NOMO-1 (cell line): ENCODE measurements around the gene CHRDL1.

ENCODE experiments used
- DNase-seq, 2 experiments: peaks; one replicate each; lab custom pipeline; 2025; ENCODE audit not compliant: unreplicated experiment in 2 of 2; lab: John Stamatoyannopoulos, UW

Gene CHRDL1

DNA sequence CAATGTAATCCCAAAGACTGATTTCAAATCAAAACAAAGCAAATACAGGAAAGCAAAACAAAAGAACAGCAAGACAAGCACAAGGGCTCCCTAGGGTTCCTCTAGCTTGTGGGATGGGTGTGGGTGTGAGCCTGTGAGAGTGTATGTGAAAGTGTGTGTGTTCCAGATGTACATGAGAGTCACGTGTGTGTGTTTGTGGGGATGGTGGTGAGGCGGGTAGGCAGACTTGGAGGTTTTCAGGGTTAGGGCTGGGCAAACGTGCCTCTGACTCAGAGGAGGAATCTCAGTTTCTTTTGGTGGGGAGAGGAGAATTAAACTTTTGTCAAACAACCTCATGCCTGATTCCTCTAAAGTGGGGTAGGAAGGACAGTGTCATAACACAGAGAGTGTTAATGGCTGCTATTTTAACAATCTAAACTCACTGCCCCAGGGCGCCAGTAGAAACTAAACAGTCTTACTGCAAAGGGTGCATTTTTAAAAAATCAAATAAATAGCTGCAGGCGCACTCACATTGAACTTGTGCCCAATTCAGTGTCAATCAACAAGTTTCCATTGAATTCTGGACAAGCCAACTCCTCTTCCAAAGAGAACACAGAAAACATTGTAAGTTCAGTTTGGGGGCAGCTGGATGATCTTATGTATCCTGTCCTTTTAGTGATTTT is 51.8 kb downstream of the CHRDL1 start:
- DNase-seq = no peak

DNA sequence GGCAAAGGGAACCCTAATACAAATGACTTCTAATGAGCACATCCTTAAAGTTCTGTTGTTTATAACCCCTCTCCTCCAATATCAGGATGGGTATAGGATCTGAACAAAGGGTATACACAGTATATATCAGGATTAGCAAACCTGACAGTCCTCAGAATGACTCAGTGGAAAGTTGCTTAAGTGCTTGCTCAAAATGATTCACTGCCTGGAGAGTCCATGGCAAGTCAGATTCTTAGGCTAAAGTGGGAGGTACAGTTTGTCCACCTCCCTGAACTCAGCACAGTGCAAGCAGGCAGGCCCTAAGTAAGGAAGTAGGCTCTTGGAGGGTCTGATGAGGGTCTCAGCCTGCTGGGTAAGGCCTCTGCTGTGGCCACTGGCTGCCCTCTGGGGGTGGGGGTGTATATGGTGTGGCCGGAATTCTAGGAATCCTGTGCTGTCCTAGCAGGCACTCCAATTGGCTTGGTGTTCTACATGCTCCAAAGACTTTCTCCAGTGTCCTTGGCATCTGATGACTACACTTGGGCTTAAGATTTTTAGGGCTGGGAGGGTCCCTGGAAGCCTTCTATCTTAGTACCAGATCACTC is 54.3 kb downstream of the CHRDL1 start:
- DNase-seq = no peak

DNA sequence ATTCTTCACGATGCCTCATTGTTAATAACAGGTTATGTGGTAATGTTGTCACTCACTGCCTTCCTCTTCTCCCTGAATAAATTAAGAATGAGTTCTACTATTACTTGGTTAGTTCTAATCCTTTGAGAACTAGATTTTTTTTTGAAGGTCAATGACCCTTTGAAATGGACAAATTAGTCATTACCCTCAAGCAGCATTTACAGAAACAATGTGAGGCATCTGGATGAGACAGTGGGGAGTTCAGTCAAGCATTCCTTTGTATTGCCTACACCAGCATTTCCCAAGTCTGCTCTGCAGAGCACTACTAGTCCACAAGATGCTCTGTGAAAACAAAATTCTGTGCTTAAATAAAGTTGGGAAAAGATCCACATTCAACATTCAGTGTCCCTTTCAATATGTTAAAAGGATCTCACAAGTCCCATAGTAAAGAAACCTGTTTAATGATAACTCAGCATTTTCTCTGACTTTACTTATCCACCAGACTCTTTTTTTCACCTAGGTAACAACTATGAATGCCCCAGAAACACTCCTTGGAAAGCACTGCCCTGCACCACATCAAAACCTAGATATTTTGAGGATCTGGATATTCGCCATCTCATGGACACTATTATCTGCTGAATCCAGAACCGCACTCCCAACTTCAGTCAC is 60.6 kb downstream of the CHRDL1 start:
- no peak for DNase-seq

DNA sequence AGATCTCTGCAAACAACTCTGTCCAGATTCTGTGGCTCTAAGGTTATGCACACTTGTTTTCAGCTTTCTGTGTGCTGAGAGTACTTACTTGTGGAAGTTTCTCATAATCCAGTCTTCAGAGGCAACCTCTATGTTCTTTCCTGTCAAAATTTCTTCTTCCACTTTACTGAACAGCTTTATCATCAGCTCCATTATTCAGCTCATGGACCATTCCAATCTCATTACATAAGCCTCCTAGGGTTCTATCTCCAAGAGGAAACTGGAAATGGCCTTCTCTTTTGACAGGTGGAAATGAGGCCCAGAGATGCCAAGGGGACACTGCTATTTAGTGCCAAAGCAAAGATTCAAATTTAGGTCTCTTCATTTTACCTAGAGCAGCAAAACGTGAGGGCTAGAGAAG is 61.3 kb downstream of the CHRDL1 start:
- DNase-seq = no peak

DNA sequence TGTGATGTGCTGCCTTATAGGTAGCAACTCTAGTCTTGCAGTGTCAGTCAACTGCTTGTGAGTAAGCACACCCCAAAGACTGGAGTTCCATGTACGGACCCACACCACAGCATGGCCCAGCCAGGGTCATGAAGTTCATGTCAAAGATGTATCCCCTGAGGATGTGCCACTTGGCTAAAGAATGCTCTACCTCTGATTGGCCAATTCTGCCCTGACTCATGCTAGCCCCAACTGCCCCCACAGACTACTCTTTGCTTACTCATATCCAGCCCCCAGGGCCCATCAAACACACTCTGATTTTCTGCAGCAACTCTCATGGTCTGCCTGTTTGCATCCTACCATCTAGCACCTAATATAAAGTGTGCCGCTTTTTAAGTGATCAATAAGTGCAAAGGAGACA is 62.5 kb downstream of the CHRDL1 start:
- DNase-seq = no peak

DNA sequence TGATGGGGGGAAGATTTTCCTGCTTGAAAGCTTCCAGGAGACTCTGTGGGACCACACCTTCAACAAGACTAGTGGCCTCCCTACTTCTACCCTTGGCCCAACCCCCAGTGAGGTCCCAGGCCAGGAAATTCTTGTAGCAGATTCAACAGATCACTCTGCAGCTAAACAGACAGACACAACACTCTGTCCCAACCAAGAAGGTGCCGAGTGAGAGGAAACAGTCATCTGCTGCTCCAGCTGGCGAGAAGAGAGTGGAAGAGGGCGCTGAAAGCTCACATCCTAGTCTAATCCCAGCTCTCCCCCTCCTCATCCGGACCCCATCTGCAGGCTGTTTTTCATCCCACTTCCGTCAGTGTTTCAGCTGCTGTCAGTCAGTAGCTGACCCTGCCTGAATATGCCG is 63.4 kb downstream of the CHRDL1 start:
- no peak for DNase-seq

DNA sequence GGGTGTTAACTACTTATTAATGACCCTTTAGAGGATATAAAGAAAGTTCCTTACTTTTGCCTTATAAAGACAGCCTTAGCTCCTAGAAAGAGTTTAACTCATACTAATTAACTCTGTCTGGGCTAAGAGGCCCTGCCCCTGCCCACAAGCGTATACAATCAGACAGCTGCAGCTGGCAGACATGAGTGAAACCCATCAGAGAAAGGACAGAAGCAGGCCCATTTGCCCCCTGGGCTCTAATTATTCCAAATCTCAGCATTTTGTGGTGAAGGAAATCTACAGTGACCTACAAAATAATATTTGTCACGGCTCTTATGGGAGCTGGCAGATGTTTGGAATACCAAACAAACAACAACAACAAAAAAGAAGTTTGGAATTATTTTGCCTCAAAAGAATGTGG is 71.8 kb downstream of the CHRDL1 start:
- DNase-seq = no peak

DNA sequence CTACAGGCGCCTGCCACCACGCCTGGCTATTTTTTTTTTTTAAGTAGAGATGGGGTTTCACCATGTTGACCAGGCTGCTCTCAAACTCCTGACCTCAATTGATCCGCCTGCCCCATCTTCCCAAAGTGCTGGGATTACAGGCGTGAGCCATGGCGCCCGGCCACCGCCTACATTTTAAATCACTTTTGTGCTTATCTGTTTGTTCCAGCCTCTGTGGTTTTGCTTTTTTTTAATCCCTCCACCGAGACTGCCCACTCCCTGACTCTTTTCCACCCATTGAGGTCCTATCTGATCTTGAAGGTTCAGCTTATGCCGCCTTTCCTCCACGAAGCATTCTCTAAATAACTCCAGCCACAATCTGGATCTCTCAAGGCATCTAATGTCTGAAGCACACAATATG is 73.5 kb downstream of the CHRDL1 start:
- DNase-seq = no peak

DNA sequence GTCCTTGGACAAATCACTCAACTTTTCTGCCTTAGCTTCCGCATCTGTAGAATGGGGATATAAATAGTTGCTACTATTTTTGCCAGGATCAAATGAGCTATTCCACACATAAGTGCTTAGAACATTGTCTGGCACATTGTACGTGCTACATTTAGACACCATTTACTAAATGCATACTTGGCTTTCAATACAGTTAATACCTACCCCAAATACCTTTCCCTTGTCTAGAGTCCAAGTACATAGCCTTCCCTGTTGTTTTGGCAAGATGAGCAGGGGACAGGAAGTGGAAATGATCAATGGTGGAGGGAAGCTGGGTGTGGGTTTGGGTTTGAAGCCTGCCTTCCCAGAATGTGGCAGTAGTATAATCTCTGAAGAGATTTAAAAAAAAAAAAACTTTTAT is 82.0 kb downstream of the CHRDL1 start:
- DNase-seq = no peak

DNA sequence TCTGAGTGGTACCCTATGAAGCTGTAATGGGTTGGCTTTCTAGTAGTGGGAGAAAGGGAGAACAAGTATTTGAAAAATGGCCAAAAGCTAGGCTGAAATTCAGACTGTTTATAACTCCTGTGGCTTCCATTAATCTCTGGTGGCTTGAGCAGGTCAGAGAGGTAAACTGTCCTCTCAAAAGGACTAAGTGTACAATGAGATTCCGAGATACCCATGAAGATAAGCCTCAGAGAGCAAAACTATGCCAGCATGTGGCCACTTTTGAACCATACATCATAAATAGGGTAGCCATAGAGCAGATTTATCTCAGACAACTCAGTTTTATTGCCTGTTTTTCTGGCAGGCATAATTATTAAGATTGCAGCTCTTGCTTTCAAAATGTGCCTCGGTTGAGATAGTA is 89.2 kb downstream of the CHRDL1 start:
- DNase-seq = no peak

DNA sequence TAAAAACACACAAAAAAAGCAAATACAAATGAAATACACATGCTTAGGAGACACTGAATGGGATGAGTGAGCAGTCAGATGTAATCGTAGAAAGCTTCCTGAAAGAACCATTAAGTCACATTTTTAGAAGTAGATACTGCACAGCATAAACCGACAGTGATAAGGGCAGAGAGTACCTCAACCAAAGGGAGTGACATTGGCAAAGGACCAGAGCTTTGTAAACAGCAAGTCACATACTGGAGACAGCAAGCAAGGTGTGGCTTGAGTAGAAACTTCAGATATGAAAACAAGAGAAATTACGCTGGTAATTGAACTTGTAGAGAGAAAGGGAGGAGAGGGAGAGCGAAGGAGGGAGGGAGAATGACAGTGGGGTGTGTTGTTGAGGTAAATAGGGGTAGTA is 92.0 kb downstream of the CHRDL1 start:
- no peak for DNase-seq

DNA sequence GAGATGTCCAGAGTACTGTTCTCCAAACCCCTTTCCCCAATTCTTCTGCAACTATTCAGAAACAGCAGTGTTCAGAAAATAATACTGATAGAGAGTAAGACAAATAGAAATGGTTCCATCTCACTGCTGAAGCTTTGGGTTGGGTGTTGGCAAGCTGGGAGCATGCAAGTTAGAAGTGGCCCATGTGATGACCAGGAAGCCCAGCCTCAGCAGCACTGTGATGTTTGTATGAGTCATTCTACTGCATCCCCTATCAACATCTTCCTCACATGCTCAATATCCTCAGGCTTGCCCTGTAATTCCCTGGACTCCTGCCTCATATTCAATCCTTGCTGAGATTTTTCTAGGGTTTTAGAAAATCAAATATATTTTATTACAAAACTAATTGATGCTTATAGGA is 96.5 kb downstream of the CHRDL1 start:
- DNase-seq = no peak

DNA sequence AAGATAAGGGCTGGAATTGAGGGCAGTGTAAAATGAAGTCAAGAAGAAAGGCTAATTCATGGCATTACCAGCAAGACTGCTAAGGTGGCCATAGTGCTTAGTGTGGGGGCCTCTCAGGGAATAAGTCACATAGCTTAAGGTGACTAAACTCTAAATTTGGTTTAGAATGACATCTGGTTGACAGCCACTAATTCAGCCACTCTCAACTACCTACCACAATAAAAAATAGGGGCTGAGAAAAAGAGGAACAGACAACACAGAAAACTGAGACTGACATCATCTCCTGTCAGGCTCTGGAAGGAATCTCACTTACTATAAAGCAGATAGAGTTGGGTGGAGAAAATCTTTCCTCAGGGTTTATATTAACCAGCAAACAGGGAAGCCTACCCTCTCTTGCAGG is 96.9 kb downstream of the CHRDL1 start:
- peak in 1 of 2 experiments; percentile 4 for DNase-seq

DNA sequence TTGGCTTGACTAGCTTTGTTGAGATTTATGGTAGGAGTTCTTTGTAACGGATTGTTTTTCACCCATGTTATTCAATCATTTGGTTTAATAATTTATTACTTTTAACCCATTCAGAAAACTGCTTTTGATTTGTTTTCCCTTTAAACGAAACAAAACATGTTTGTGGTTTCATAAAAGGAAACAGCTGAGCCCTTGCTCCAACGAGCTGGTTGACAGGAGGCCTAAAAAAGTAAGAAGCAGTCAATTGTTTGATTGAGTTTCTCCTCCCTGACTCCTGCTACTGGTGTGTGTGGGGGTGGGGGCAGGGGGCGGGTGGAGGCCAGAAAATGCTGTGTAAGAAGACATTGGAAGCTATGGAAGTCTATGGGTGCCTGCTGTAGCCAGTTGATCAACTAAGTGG is 102.8 kb downstream of the CHRDL1 start:
- DNase-seq = no peak

DNA sequence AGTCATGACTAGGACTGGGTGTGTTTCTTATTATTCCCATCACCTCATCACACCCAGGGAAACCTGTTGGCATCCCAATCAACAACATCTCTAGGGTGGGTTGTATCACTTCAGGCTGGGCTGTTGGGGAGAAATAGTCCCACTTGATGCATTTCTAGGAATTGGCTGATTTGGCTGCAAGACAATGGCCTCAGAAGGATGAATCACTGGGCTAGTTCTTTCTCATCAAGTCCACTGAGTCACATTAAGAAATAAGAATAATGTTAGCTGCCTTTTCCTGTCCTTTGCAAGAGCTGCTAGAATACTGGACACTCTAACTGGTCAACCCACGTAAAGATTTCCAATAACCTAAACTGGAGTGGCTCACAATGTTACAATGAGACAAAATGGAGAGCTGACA is 104.2 kb downstream of the CHRDL1 start:
- DNase-seq = no peak

DNA sequence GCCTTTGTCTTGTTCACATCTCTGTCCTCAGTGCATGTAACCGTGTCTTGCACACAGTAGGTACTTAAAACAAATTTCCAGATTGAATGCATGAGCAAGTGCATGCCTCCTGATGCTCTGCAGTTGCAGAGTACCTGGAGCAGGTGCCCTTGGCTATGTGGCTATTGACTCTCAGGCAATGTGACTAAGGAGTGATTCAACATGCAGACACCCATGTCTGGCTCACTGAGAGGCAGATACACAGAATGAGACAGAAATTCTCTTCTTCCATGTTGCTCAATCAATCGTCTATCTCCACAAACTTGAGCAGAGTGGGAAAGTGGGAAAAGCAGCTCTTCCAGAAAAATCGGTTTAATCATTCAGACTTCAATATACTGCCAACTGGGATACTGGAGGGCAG is 111.0 kb downstream of the CHRDL1 start:
- no peak for DNase-seq

DNA sequence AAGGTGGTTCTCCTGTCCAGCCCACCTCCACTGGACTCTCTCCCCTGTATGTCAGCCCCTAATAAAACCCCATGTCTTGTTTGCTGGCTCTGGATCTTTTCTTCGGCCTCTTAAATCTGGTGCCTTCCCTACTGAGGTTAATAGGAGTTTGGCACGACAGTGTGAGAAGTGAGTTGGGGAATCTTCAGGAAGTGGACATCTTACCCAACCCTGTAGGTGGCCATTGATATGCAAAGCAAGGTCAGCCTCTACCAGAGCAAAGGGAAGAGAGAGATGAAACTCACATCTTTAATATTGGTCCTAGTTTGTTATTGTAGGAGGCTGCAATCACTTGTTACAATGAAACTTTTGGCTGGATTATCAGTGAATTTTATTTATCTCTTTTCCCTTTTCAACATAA is 111.7 kb downstream of the CHRDL1 start:
- DNase-seq = no peak

DNA sequence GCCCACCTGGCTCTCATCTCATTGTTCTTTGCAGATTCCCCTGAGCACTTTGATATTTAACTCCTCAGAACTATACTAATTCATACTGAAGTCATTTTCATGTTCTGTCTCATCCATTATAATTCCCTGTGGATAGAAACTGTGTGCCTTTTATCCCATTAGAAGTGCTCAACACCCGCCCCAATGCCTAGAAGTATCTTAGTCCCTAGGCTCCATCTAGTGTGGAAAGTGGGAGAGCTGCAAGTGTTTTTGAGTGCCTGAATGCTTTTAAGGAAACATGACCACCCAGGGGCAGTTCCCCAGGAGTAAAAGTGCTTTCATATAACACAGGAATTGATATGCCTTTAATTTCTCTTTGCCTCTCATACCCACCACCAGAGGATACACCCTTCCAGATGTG is 117.0 kb downstream of the CHRDL1 start:
- DNase-seq = no peak

DNA sequence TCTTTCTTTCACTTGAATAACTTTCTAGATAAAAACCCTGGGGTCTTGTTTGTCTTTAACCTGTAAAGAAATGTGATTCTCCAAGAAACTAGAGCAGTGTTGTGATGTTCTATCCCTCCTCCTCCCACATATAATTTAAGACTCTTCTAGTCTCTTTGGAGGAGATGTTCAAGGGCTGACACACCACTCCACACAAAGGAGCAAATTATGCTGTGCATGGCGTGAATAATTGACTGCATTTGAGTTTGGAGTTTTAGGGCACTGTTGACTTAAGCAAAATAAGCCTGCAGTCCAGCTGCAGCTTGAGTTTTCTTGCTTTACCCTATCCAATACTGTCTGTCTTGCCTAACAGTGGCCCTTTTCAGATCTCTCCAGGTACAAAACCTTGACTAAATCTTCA is 119.7 kb downstream of the CHRDL1 start:
- no peak for DNase-seq

DNA sequence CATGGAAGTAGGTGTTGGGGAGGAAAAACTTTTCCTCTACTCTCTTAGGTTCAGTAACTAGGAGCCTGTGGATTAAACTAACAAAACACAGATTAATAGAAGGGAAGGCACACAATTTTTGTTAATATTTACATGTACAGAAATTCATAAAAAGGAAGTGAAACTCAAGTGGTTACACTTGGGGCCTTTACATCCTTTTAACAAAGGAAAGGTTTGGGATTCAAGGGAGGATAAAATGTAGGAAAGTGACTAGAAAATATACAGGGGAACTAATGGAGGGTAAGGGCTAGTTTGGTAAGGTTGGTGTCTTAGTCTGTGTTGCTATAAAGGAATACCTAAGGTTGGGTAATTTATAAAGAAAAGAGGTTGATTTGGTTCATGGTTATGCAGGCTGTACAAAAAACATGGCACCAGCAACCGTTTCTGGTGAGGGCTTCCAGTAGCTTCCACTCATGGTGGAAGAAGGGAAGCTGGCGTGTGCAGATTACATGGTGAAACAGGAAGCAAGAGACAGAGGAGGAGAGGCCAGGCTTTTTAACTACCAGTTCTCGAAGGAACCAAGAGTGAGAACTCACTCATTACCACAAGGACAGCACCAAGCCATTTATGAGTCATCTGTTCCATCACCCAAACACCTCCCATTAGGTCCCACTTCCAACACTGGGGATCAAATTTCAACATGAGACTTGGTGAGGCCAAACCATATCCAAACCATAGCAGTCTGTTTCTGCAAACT is 124.4 kb downstream of the CHRDL1 start:
- peak in 1 of 2 experiments; percentile 30 for DNase-seq

DNA sequence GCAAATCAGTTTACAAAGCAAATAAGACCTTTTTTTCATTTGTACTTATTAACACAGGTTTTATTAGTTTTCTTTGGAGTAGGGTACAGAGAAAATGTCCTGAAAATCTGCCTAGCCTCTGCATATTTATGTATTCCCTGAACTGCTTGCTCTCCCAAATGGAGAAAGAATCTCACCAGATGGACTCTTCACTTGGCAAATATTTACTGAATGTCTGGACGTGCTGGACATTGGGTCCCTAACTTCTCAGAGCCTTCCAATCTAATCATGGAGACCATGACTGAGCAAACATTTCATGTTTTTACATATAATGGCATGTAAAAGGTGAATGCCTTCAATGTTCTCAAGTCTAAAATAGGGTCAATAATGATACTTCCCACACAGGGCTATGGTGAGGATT is 126.0 kb downstream of the CHRDL1 start:
- no peak for DNase-seq

DNA sequence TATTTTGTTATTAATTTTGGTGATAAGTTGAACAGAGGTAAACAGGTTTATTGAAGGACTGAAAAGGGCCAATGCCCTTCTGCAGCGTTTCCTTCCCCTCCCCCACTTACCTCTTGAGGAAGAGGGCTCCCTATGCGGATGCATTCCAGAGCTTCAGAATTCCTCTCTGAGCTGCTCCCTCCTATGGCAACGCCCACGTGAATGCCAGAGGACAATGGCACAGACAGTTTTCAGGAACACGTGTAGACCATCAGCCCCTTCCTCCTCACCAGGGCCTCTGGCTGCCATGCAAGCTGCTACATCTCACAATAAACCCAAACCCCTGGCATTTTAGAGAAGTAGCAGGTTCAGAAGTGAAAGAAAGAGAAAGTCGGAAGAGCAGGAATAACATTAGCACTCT is 127.9 kb downstream of the CHRDL1 start:
- DNase-seq = no peak
